IPS-NIHi7 (cell line): ENCODE measurements around the gene ATF2.
"Not testable (repeated sequence)": the region's sequence is repeated elsewhere in the genome, so short reads cannot be mapped to it uniquely, and the experiment has no call there.

Experiments used
- DNase-seq: peaks from one replicate; pipeline ENCODE4 v3.0.0; 2012; ENCODE audit warnings: mixed read lengths; ENCODE audit errors: extremely low spot score

ATF2 gene

GRCh38 chr2:175166216-175166824, 1.7 kb downstream of the ATF2 start:
- DNase-seq: no peak

DNA sequence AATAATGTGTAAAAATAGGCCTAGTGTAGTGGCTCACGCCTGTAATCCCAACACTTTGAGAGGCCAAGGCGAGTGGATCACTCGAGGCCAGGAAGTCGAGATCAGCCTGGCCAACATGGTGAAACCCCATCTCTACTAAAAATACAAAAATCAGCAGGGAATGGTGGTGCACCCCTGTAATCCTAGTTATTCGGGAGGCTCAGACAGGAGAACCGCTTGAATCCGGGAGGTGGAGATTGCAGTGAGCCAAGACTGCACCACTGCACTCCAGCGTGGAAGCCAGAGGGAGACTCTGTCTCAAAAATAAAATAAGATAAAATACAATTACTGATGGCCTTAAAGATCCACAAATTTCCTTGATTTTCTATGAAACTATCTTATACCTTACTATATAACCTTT, 3.8 kb downstream of the ATF2 start:
- no peak for DNase-seq

GRCh38 chr2:175158894-175159293, 9.1 kb downstream of the ATF2 start:
- DNase-seq: no peak

DNA sequence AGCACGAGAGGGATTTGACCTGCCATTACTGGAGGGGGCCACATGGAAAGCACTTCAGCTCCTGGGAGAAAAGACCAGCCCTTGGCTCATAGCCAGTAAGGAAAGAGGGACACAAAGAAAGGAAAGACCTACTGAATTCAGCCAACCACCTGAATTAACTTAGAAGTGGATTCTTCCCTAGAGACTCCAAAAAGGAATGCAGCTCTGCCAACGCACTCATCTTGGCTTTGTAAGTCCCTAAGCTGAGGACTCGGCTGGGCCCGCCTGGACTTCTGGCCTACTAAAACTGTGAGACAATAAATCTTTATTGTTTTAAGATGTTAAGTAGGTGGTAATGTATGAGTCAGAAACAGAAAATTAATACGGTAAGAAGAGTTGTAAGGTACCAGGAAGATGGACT, 11.5 kb downstream of the ATF2 start:
- no peak for DNase-seq

- DNase-seq: no peak
Measured at GRCh38 chr2:175154661-175155082, 13.3 kb downstream of the ATF2 start.

DNA sequence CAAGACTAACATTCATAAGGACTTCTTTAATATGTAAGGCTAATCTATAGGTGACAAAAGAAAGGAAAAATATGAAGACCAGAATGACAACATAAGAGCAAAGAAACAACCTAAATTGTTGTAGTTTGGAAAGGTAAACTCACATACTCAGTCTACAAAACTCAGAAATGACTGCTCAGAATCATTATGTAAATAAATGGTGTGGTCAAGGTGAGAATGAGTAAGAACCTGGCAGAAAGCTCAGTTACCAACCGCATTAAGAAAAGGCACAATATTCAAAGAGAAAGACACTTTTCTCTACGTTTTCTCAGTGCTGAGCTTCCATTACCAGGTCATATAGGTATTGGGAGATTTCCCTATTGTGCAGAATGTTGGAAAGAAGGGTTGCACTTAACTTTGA, 15.8 kb downstream of the ATF2 start:
- DNase-seq: no peak

DNA sequence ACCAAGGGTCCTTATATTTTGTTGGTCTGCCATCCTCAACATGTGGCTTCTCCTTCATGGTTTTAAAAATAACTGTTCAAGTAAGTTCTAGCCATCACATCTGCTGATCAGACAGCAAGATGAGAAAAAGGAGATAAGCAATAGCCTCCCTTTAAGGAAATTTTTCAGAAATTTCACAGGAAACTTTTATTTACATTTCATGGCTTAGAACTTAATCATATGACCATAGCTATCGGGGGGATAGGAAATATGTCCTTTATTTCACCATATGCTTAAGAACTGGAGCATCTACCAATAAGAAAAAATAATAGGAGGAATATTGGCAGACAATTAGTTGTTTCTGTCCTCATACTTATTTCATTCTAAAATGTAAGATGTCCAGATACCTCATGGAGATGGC, 16.2 kb downstream of the ATF2 start:
- no peak for DNase-seq

DNA sequence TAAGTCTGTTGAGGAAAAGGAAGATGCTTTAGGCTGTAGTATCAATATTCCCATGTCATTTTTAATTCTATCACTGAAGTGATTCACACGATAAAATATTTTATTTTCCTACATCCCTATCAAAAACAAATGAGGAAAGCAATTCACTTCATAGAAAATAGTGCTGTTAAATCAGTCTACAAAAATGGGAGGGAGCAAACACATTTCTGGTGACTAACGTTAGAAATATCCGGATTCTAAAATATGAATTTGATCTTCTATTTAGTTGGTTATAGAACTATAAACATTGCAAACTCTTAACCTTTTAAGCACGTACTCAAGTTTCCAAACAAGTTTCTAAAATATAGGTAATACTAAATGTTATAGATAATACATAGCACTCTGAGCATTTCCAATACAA, 20.8 kb downstream of the ATF2 start:
- DNase-seq: no peak

- DNase-seq: no peak
Measured at GRCh38 chr2:175143678-175144077, 24.3 kb downstream of the ATF2 start.

DNA sequence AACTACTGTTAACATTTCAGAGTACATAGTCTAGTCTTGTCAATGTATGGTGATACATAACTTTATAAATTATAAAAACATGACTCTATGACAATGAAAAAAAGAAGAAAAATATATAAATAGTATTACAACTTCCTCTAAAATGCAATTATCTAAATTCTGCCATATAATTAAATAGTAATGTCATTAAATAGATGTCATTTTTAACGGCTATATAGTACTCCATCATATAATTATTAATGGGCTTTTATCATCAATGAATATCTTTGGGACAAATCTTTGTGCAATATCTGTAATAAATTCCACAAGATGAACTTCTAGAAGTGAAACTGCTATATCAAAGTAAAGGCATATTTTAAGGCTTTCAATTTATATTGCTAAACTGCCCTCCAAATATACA, 24.8 kb downstream of the ATF2 start:
- DNase-seq: no peak

GRCh38 chr2:175140332-175140731, 27.7 kb downstream of the ATF2 start:
- no peak for DNase-seq

- DNase-seq: no peak
Measured at GRCh38 chr2:175137793-175138192, 30.2 kb downstream of the ATF2 start.

GRCh38 chr2:175136334-175137215, 31.4 kb downstream of the ATF2 start:
- DNase-seq: no peak

GRCh38 chr2:175135862-175136261, 32.1 kb downstream of the ATF2 start:
- no peak for DNase-seq

GRCh38 chr2:175135177-175135576, 32.8 kb downstream of the ATF2 start:
- no peak for DNase-seq

DNA sequence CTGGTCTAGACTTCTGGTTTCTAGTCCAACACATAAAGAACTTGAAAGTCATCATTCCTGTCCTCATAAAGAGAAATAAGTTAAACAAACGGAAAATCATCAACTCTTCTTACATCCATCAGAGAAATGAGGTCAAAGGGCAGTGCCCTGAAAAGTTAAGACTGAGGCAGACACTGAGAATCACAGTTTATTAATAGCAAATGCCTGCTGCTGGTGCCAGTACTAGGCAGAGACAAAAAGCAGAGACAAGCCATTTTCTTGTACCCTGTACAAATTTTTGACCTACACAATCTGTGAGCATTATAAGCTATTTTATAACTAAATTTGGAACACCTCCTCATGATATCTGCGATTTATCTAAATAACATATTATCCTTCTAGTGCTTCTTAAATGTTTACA, 36.8 kb downstream of the ATF2 start:
- DNase-seq: no peak

GRCh38 chr2:175126661-175127060, 41.3 kb downstream of the ATF2 start:
- no peak for DNase-seq

DNA sequence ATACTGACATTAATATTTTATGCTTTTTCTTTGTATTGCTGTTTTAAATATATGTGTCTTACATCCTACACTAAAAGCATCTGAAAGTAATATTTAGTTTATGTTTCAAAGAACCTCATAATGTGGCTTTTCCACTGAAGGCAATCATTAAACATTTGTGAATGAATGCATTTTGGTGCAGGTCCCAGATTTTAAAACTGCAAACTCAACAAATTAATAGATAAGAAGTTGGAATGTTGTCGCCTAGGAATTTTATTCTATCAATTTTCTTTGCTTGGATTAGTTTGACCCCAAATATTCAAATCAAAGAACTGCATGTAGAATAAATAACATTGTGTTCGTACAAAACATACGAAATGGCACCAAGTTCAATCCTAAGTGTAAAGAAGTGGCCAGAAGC, 44.7 kb downstream of the ATF2 start:
- DNase-seq: no peak

DNA sequence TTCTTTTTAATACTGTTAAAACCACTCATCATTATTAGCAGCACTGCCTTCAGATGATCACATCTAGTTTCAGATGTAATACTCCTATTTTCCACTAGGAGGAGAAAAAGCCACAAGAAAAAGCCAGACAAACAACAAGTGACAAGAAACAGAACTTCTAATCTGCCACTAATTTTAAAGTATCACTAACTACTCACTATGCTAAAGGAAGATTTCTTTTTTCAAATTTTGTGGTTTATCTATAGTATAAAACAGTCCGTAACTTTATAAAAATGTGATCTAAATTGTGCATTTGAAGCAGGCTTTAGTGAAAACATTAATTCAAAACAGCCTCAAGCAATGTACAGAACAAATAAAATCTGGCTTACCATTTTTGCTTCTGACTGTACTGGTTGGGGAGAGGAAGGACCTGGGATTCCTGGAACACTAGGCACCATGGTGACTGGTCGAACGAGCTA, 56.8 kb downstream of the ATF2 start:
- DNase-seq: peak; percentile 48

GRCh38 chr2:175108091-175108490, 59.9 kb downstream of the ATF2 start:
- DNase-seq: not testable (repeated sequence)

DNA sequence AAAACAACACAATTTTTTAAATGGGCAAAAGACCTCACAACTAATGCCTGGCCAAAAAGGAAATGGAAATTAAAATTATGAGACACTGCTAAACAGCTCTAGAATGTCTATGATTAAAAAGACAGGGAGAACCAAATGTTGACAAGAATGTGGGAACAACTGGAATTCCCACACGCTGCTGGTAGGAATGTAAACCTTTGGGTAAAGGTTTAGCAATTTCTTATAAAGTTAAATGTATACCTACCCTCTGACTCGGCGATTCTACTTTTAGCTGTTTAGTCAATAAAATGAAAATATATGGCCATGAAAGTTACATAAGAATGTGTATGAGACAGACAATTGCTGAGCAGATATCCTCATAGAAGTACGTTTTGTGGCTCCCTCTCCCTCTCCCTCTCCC, 60.9 kb downstream of the ATF2 start:
- no peak for DNase-seq

DNA sequence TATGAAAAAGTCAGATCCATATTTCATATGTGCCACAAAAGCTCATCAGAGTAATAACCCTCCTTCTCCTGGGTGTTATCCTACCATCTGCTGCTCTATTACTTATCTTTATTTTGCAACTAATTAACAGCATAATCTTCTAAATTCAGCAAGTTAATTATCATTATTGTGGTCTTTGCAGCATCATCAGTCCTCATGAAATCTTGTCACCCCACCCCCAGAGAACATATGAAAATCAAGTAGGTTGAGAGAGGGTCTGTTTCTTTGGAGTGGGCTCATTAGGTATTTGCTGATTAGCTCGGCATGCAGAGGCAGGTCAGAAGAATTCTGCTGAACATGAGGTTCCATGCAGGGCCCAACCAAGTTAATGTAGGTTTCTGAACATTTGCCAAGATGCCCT, 64.8 kb downstream of the ATF2 start:
- DNase-seq: no peak

DNA sequence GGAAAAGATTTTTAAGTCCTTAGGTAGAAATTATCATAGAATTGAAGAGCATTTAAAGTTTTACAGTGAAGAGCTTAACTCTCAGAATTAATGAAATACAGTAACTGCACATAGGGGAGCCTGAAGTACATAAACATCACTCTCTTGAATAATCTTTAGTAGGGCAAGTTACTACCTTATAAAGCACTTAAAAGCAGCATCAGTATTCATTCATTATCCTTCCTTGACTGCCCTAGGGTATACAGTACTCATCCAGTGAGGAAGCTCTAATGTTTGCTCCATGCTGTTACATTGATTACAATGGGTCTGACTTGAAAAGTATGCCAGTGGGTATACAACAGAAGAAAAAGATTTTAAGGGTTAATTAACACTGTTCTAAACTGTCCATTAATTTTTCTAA, 66.5 kb downstream of the ATF2 start:
- no peak for DNase-seq
